ELR (cell line): ENCODE measurements around the gene ARMC6.
"Not testable (repeated sequence)": the region's sequence is repeated elsewhere in the genome, so short reads cannot be mapped to it uniquely, and the experiment has no call there.

Experiments
- DNase-seq: peaks from one replicate; pipeline ENCODE4 v3.0.0-alpha.2; 2015; ENCODE audit warnings: low read depth

The ARMC6 gene

DNA sequence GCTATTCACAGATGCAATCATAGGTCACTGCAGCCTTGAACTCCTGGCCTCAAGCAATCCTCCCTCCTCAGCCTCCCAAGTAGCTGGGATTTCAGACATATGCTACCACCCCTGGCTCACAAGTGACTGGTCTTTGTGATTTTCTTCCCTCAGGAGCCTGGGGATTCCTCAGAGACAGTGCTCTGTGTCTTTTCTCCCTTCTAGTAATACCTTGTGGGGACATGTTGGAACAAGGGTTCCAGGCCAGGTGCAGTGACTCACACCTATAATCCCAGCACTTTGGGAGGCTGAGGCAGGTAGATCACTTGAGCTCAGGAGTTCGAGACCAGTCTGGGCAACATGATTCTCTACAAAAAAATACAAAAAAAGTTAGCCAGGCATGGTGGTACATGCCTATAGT, 10.0 kb upstream of the ARMC6 start:
- not testable (repeated sequence) for DNase-seq

DNA sequence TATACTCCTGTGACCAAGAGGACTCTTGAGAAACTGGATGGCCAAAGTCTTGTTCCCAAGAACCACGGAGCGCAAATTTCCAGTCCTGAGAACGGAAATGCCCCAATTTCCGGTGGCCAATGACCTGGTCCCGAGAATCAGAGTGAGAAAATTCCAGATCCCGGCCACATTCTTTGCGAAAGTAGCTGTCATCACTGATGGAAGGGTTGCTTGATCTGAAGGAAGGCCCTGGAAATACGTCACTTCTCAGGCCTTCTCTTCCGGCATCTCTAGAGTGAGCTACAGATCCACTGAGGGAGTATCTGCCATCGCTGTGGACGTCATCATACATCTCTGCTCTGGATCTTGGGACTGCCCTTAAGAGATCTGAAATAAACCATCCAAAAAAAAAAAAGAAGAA, 7.5 kb upstream of the ARMC6 start:
- DNase-seq = no peak

DNA sequence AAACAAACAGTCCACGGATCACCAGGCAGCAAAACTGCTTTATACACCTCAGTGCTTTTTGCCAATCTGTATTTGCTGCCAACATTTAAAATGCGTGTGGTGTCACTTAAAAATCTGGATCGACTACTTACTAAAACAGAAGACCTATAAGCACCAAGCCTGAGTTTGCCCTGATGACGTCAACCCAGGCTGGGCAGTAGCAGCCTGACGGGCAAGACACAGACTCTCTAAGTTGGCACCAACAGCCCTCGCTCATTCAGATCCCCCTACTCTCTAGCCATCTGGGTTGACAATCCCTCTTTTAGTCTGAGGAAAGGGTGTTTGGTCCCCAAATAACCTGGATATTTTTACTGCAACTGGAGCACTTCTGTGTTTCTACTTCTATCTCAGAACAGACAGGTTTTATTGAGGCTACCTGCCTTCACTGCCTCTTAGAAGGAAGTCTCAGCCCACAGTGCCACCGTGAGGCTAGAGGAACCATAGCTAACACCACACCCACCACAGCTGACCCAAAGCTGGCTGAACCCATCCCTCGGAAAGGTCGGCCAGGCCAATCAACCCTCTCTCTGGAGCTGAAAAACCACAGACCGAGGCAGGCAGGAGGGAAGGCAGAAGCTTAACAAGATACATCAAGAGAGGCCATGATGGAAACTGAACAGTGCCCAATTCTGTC, 7.0 kb upstream of the ARMC6 start:
- DNase-seq = no peak

DNA sequence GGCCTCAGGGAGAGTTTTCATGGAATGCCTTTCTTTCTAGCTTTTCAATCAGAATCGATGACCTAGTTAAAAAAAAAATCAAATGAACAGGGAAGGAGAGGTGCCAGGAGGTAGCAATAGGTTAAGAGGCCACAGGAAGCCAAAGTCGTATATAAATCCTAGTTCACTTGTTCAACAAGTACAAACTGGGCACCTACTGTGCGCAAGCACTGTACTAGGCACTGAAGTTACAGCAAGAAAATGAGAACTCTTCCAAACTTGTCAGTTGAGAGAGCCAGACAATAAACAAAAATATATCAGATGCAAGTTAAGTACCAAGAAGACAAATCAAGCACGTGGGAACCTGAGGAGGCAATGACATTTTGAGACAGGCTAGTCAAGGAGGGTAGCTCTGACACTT, 6.2 kb upstream of the ARMC6 start:
- DNase-seq = no peak

DNA sequence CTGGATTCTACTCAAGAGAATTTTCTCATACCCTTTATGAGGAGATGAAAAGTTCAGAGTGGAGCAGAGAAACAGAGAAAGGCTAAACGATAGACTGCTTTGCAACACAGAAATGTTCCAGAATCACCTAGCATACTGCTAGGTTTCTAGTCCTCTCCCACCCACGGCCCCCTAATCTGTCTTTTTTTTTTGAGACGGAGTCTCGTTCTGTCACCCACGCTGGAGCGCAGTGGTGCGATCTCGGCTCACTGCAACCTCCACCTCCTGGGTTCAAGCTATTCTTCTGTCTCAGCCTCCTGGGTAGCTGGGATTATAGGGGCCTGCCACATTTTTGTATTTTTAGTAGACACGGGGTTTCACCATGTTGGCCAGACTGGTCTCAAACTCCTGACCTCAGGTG, 4.9 kb upstream of the ARMC6 start:
- no peak for DNase-seq

DNA sequence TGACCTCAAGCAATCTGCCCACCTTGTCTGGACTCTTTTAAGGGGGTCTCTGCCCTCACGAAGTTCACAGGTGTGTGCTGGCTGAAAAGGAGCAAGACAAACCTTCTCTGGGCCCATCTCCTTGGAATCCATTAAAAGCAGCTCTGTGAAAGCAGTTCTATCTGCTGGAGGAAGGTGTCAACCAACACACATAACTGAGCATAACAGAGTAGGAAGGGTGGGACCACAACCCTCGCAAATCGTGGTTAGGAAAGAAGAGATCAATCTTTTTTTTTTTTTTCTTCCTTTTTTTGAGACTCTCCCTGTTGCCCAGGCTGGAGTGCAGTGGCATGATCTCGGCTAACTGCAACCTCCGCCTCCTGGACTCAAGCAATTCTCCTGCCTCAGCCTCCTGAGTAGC, 1.5 kb upstream of the ARMC6 start:
- no peak for DNase-seq

DNA sequence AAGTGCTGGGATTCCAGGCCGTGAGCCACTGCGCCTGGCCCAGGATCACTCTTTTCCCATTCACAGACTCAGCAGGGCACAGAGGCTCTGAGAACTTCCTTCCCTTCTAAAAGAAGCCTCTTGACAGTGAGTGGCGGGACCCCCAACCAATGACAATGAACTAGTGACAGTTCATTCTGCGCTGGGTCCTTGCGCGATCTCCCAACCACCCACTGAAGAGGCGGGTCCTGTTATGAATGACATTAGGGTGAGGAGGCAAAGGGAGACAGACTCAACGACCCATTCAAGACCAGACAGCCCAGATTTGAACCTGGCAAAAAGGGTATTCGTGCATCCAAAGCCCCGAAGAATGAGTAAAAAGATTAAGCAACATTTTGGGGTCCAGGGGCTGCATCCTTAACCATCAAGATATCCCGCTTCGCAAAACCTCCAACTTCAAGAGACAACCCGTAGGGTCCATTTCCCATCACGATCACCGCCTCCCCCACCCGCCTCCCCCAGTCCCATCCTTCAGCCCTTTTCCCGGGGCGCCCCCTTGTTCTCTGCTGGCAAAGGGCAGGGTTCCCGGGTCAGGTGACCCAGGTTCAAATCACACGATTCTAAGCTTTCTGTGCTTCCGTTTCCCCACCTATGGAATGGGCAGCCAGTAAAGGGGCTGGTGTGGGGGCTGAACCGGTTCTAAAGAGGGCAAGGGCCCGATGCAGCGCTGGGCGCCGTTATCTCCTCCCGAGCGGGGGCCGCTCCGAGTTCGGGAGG, 805 bp upstream of the ARMC6 start:
- peak; percentile 96 for DNase-seq

DNA sequence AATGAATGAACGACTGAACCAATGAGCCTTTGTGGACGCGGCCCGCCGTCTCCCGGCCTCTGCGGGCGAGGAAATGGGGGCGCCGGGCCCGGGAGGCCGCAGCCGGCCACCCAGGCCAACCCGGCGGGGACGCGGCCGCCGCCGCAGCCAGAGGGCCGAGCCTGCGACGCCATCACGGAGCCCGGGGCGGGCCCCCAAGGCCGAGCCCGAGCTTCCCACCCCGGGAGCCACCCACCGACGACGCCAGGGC, 302 bp upstream of the ARMC6 start:
- no peak for DNase-seq

DNA sequence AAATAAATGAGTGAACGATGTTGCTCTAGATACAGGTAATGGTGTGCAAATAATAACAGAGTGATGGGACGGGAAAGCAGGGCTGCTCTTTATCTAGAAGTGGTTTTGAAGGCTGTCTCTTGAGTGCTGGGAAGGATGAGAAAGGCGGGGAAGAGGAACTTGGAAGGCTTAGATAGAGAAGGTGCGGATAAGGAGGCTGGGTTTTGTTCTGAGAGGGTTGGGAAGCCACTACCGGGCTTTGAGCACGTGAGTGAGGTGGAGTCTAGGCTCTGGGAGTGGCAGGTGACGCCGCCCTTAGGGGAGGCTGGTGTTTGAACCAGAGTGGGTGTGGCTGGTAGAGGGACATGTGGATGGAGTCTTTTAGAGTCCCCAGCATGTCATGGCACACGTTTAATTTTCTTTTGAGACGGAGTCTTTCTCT, 811 bp downstream of the ARMC6 start:
- DNase-seq = peak; percentile 87

DNA sequence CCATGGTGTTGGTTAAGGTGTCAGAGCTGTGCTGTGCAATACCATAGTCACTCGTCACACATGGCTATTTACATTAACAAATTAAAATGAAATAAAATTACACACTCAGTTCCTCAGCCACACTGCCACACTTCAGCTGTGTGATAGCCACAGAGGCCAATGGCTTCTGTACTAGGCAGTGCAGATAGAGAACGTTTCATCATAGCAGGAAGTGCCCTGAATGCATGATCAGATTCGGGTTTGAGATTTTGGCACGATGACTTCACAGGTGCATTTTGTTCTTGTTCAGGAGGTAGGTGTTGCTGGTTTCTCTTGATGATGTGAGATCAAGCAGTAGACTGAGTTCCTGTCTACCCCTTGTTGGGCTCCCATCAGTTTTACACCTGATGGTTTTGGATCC, 6.5 kb downstream of the ARMC6 start:
- DNase-seq = no peak

DNA sequence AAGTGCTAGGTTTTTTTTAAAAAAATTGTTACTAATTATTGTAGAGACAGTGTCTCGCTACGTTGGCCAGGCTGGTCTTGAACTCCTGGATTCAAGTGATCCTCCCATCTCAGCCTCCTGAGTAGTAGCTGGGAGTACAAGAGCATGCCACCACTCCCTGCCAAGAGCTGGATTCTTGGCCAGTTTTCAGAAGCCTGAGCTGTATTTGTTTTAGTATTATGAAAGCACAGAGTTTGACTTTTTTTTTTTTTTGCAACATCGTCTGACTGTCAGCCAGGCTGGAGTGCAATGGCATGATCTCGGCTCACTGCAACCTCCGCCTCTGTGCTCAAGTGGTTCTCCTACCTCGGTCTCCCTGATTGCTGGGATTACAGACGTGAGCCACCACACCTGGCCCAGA, 7.0 kb downstream of the ARMC6 start:
- peak; percentile 51 for DNase-seq

DNA sequence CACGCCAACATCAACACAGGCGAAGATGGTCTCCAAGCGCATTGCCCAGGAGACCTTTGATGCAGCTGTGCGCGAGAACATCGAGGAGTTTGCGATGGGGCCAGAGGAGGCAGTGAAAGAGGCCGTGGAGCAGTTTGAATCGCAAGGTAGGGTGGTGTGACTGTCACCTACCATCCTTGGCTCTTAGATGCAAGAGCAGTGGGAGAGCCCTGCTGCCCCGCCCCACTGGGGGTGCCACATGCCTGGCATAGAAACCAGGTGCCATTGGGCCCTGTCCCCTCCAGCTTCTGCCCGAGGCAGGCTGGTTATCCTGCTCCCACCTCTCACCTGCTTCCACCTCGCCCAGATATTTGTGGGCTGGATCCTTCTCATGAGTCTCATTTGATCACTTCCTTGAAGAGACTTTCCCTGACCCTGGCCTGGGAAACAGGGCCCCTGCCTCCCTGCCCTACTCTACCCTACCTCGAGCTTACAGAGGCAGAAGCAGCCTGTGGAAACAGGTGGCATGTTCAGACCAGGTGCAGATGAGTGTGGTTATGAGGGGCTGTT, 9.4 kb downstream of the ARMC6 start:
- no peak for DNase-seq

DNA sequence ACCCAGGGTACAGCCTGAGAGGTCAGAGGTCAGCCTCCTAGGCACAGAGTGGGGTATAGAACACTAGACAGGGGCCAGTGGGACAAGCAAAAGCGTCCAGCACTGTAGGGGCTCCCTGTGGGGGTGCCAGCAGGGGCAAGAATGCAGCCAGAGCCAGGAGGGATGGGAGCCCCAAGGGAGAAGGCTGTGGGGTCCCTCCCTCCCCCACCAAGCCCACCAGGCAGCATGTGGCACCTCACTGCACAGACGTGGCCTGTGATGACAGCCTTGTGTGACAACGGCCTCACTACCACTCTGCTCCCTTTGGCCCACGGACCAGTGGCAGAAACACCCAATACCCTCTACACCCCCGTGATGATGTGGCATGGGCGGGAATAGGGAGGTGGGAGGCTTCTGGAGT, 10.1 kb downstream of the ARMC6 start:
- DNase-seq = no peak

DNA sequence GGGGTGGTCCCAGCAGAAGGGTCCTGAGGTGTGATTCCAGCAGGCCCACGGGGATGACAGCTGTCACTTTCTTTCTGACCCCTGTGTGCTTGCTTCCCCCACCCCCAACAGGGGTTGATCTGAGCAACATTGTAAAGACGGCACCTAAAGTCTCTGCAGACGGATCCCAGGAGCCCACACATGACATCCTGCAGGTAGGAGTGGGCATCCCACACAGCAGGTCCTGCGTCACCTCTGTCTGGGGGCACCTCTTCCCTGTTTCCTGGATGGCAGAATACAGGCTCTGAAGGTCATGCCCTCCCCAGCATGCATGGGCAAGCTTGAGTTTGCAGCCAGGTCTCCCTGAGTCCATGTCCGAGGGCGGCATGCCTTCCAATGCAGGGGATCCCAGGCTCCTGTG, 10.5 kb downstream of the ARMC6 start:
- no peak for DNase-seq

DNA sequence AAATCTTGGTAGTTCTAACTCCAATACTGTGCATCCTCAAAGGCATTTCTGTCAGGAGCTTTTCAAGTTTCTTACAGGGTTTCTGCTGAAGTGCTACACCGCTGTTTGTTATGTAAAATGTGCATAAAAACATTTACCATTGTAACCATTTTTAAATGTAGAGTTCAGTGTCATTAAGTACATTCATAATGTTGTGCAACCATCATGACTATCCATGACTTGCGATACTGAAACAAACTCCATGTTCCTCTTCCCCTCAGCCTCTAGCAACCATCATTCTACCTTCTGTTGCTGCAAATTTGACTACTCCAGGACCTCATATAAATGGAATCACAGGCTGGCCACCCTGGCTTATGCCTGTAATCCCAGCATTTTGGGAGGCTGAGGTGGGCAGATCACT, 16.0 kb downstream of the ARMC6 start:
- no peak for DNase-seq

DNA sequence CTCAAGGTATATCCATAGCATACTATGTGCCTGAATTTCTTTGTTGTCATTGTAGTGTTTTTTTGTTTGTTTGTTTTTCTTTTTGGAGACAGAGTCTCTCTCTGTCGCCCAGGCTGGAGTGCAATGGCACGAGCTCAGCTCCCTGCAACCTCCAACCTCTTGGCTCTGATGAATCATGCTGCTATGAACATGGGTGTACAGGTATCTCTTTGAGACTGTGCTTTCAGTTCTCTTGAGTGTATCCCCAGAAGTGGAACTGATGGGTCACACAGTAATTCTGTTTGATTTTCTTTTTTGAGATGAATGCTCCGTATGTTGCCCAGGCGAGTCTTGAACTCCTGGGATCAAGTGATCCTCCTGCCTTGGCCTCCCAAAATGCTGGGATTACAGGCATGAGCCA, 16.7 kb downstream of the ARMC6 start:
- DNase-seq = no peak

DNA sequence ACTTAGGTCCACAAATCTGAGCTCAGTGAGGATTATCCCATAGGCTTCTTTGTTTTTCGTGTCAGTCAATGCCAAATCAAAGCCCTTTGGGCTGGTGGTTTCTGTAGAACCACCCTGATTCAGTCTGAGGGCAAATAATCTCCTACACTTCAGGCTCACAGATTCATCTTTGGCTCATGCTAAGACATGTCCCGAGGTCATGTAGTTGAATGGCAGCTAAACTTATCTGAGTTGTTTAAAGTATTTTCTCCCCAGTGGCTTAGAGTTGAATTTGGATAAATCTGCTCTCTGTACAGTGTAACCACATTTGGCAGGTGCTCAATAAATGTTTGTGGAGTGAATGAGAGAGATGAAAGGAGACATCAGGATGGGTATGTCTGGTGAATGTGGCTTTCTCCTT, 17.3 kb downstream of the ARMC6 start:
- DNase-seq = no peak

DNA sequence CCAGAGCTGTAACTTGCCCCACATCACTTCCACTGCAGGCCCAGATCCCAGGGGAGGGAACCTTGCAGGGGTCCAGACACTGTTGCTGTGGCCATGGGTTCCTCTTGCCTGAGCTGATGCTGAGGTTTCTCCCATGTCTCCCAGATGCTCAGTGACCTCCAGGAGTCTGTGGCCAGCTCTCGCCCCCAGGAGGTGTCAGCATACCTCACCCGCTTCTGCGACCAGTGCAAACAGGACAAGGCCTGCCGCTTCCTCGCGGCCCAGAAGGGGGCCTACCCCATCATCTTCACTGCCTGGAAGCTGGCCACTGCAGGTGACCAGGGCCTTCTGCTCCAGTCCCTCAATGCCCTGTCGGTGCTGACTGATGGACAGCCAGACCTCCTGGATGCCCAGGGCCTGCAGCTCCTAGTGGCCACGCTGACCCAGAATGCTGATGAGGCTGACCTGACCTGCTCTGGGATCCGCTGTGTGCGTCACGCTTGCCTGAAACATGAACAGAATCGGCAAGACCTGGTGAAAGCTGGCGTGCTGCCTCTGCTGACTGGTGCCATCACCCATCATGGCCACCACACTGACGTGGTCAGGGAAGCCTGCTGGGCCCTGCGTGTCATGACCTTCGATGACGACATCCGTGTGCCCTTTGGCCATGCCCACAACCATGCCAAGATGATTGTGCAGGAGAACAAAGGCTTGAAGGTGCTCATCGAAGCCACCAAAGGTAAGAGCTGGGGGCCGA, 18.2 kb downstream of the ARMC6 start:
- no peak for DNase-seq

DNA sequence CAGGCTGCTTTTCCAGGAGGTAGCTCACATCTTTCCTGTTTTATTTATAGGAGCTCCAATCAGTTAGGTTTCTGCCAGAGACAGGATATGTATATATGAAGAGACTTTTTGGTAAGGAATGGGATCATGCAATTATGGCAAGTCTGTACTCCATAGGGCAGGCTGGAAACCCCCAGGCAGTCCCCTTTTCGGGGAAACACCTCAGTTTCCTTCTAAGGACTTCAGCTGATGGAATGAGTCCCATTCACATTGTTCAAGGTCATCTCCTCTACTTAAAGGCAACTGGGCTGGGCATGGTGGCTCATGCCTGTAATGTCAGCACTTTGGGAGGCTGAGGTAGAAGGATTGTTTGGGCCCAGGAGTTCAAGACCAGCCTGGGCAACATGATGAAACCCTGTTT, 19.5 kb downstream of the ARMC6 start:
- DNase-seq = no peak

DNA sequence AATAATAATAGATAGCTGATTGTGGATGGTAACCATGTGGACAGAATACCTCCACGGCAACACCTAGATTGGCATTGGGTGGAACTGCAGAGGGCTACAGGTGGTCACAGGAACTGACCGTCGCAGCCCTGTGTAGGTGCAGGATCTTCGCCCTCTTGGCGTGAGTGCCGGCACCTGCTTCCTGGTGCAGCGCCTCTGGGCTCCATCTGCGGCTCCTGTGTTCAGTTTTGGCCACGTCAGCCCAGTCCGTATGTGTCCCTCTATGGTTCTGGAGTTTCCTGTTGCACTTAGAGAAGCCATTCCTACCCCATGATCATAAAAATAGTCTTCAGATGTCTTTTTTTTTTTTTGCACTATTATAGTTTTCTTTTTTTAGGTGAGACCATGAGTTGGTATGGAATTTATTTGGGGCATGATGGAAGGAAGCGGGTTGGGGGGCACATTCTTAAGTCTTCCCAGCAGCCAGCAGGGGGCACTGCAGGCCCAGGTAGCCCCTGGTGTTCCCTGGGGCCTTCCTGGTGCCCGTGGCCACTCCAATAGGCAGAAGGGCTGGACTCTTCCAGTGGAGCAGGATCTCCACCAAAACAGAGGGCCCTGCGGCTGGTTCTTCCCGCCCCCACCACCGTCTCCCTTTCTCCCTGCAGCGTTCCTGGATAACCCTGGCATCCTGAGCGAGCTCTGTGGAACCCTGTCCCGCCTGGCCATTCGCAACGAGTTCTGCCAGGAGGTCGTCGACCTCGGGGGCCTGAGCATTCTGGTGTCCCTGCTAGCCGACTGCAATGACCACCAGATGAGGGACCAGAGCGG, 20.3 kb downstream of the ARMC6 start:
- peak; percentile 63 for DNase-seq

DNA sequence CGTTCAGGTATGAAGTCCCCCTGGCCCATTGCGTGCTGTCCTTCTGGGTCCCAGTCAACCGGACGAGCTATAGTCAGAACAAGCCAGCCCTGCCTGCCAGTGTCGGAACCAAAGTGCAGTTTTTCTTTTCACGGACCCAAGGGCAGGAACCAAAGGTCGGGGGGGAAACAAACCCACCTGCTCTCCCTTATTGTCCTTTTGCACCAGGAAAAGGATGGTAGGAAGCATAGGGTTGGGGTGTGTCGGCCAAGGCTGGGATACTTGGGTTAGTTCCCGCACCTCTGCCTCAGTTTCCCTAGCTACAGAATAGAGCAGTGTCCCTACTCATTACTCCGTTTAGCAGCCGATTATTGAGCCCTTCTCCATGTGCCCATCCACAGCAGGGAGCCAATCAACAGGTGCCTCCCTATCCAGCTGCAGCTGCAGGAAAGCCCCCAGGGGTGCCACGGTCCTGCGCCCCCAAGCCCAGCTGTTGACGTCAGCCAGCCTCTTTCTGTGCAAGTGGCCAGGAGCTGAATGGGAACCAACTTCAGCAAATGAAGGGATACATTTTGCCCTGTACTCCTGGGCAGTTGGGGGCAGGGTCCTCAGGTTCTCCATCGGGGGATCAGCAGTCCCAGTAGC, 21.0 kb downstream of the ARMC6 start:
- DNase-seq = no peak

DNA sequence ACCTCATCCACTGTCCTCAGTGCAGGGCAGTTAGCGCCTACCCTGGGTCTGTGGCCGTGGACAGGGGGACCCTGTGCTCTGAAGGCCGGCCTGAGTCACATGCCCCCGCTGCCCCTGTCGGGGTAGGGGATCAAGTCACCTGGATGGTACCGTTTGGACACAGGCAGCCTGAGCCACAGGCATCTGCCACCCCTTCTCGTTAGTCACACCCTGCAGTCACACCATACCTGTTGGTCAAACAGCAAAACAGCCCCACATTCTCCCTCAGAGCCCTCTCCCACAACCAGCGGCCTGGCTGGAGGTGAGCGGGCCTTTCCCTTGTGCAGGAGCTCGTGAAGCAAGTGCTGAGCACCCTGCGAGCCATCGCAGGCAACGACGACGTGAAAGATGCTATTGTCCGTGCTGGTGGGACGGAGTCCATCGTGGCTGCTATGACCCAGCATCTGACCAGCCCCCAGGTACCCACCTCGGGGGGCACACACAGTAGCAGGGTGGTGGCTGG, 21.6 kb downstream of the ARMC6 start:
- no peak for DNase-seq
